Measurements from ENCODE around the gene PSMC4. TPM values are rescaled to one million over a fixed set of nuclear protein-coding genes. Genes with fewer than 3 reads are reported as not detected.

PSMC4 gene
- total and polyA plus RNA-seq, 9 donors, result 39.3 to 73.5 (median 57.0) TPM

- DNase-seq, result no peak
- 88 to 92% (median 90%) methylated on average over 4 of the region's 4 CpGs for WGBS, 3 donors
- Histone ChIP-seq H3K9me3 (no peaks in the 10 kb centered on the region), H3K4me3 (no peak overlapping the region), H3K27ac (no peak overlapping the region), H3K36me3 (no peaks in the 10 kb centered on the region), H3K4me1 (ENCODE audit: insufficient read depth) (no peaks in the 10 kb centered on the region), H3K27me3 (no peaks in the 10 kb centered on the region)
- intact Hi-C loops (cut with DNase I), result no loop called here
- TF ChIP-seq POLR2A (IDR thresholded peaks at IDR 0.05), result no peak
- no peak for TF ChIP-seq CTCF (IDR thresholded peaks at IDR 0.05)
- no peak for TF ChIP-seq EP300 (IDR thresholded peaks at IDR 0.05)
Observed at GRCh38 chr19:40005691-40006272, 34.8 kb downstream of the PSMC4 start.

GRCh38 chr19:40006273-40006691 is 35.3 kb downstream of the PSMC4 start:
- Histone ChIP-seq H3K9me3 (no peaks in the 10 kb centered on the region), H3K4me3 (no peak overlapping the region), H3K4me1 (ENCODE audit: insufficient read depth) (no peaks in the 10 kb centered on the region), H3K27me3 (no peaks in the 10 kb centered on the region), H3K36me3 (no peaks in the 10 kb centered on the region), H3K27ac (no peak overlapping the region)
- intact Hi-C loops (cut with DNase I), result no loop called here
- WGBS, 3 donors, result 77 to 81% (median 81%) methylated on average over 1 of the region's 1 CpG
- no peak for DNase-seq
- TF ChIP-seq EP300 (IDR thresholded peaks at IDR 0.05) (no peak), CTCF (IDR thresholded peaks at IDR 0.05) (no peak), POLR2A (IDR thresholded peaks at IDR 0.05) (no peak)

GRCh38 chr19:40009674-40010073 is 38.7 kb downstream of the PSMC4 start:
- H3K36me3 ChIP-seq, result no peaks in the 10 kb centered on the region
- no peak for TF ChIP-seq EP300 (IDR thresholded peaks at IDR 0.05)
- TF ChIP-seq POLR2A (IDR thresholded peaks at IDR 0.05), result no peak
- no peak for TF ChIP-seq CTCF (IDR thresholded peaks at IDR 0.05)

GRCh38 chr19:40013991-40014390 is 43.0 kb downstream of the PSMC4 start:
- 93 to 97% (median 96%) methylated on average over 4 of the region's 4 CpGs for WGBS, 3 donors
- intact Hi-C loops (cut with DNase I), result no loop called here
- H3K4me1 ChIP-seq (ENCODE audit: insufficient read depth), result no peaks in the 10 kb centered on the region
- no peaks in the 10 kb centered on the region for H3K36me3 ChIP-seq
- DNase-seq, result no peak
- no peak overlapping the region for H3K4me3 ChIP-seq
- no peaks in the 10 kb centered on the region for H3K27me3 ChIP-seq
- peaks cover 0 to 24% of the 10 kb centered on the region in 2 donors for H3K9me3 ChIP-seq
- no peak overlapping the region for H3K27ac ChIP-seq
- TF ChIP-seq POLR2A (IDR thresholded peaks at IDR 0.05) (no peak), EP300 (IDR thresholded peaks at IDR 0.05) (no peak), CTCF (IDR thresholded peaks at IDR 0.05) (no peak)

More at GRCh38 chr19:40009674-40010073, 38.7 kb downstream of the PSMC4 start:
- Histone ChIP-seq H3K9me3 (peaks cover 0 to 13% of the 10 kb centered on the region in 2 donors), H3K4me1 (ENCODE audit: insufficient read depth) (no peaks in the 10 kb centered on the region), H3K4me3 (no peak overlapping the region), H3K27ac (no peak overlapping the region), H3K27me3 (no peaks in the 10 kb centered on the region)
- intact Hi-C loops (cut with DNase I), result no loop called here
- no peak for DNase-seq
